A549 (cell line): ENCODE results near the gene RHOD. TPM values are rescaled to one million over a fixed set of nuclear protein-coding genes. Genes with fewer than 3 reads are reported as not detected.

Source experiments
- ATAC-seq, 2 experiments: fragments of 200-7000 bp in 1 of 2; fragments of >200 bp in 1 of 2; cut with Nextera tagmentation in 1 of 2; cut with Tn5 transposase in 1 of 2; 3 replicates each; pipeline versions ENCODE4 v1.8.0 to v1.9.1; 2018 to 2020; ENCODE audit warnings: mild to moderate bottlenecking in 1 of 2, moderate library complexity in 1 of 2
- CTCF ChIA-PET: fragments of 300-600 bp; sonication (Branson Sonifier 250); formaldehyde crosslinking; extraction: SDS; loops from one replicate; lab custom pipeline; 2021; ENCODE audit warnings: antibody characterized with exemption, inconsistent platforms; lab: Yijun Ruan, JAX
- POLR2A ChIA-PET: fragments of 350-600 bp; formaldehyde crosslinking; extraction: SDS; loops from one replicate; lab custom pipeline; 2021; ENCODE audit warnings: antibody characterized with exemption, inconsistent platforms; lab: Yijun Ruan, JAX
- DNase-seq, 2 experiments: peaks; one replicate each; pipeline versions ENCODE4 v3.0.0 to v3.0.0-alpha.2; 2011 to 2016; ENCODE audit warnings: low read depth in 1 of 2, low spot score in 1 of 2
- FAIRE-seq: peaks from 2 replicates; lab custom pipeline; 2011; peaks lifted over from hg19 to GRCh38; lab: Jason Lieb, UNC
- H3K27ac ChIP-seq, 2 experiments: fragments of >200 bp; sonication (Bioruptor Twin); formaldehyde crosslinking; 3 replicates each; pipeline ENCODE4 v1.5.1; 2016 to 2017
- H3K4me1 ChIP-seq: fragments of >200 bp; sonication (Bioruptor Twin); formaldehyde crosslinking; 3 replicates; pipeline ENCODE4 v1.6.1; 2016
- H3K4me2 ChIP-seq: fragments of >200 bp; sonication (Bioruptor Twin); formaldehyde crosslinking; 3 replicates; pipeline ENCODE4 v1.6.1; 2016
- H3K4me3 ChIP-seq: fragments of >200 bp; sonication (Bioruptor Twin); formaldehyde crosslinking; 3 replicates; pipeline ENCODE4 v1.5.1; 2016
- H3K9me3 ChIP-seq: fragments of >200 bp; sonication (Bioruptor Twin); formaldehyde crosslinking; 3 replicates; pipeline ENCODE4 v1.6.1; 2016
- CHD2 ChIP-seq: fragments of 150-350 bp; IDR thresholded peaks from 2 replicates; pipeline ENCODE4 v1.6.1; 2014; ENCODE audit warnings: low read length; ENCODE audit not compliant: partially characterized antibody
- CHD4 ChIP-seq: fragments of 200-600 bp; sonication (generic); IDR thresholded peaks from 2 replicates; pipeline ENCODE4 v1.6.1; 2016; ENCODE audit warnings: antibody characterized with exemption, mild to moderate bottlenecking, borderline replicate concordance
- EHMT2 ChIP-seq: fragments of 200-600 bp; sonication (generic); IDR thresholded peaks from 2 replicates; pipeline ENCODE4 v1.6.1; 2016; ENCODE audit warnings: antibody characterized with exemption, low read depth, mild to moderate bottlenecking, moderate library complexity
- ESRRA ChIP-seq: fragments of 150-350 bp; IDR thresholded peaks from 2 replicates; pipeline ENCODE4 v1.6.1; 2014; ENCODE audit warnings: mild to moderate bottlenecking, low read length, borderline replicate concordance
- FOSB ChIP-seq: fragments of 250-450 bp; sonication (Bioruptor Pico); IDR thresholded peaks from 2 replicates; pipeline ENCODE4 v1.5.0; 2020; ENCODE audit warnings: mild to moderate bottlenecking, moderate library complexity
- FOSL2 ChIP-seq, 2 experiments: fragments of 450-650 bp in 1 of 2; fragments of >200 bp in 1 of 2; sonication (Bioruptor Twin) in 1 of 2; formaldehyde crosslinking; IDR thresholded peaks; 2 replicates each; pipeline versions ENCODE4 v1.5.0 to v1.6.1; 2016 to 2020; ENCODE audit warnings: mild to moderate bottlenecking in 1 of 2, moderate library complexity in 1 of 2
- HOXB13 ChIP-seq: fragments of 250-450 bp; sonication (Bioruptor Pico); IDR thresholded peaks from 2 replicates; pipeline ENCODE4 v1.5.0; 2020; ENCODE audit warnings: low read depth, mild to moderate bottlenecking, moderate library complexity
- KDM1A ChIP-seq: fragments of 200-600 bp; sonication (generic); IDR thresholded peaks from 2 replicates; pipeline ENCODE4 v1.6.1; 2016; ENCODE audit warnings: low read depth, mild to moderate bottlenecking
- KDM5A ChIP-seq: fragments of 200-600 bp; sonication (generic); IDR thresholded peaks from 2 replicates; pipeline ENCODE4 v1.6.1; 2016; ENCODE audit warnings: antibody characterized with exemption, mild to moderate bottlenecking
- MAFK ChIP-seq: fragments of 450-650 bp; IDR thresholded peaks from 2 replicates; pipeline ENCODE4 v1.6.1; 2014; ENCODE audit not compliant: partially characterized antibody
- MAZ ChIP-seq: fragments of 150-350 bp; IDR thresholded peaks from 2 replicates; pipeline ENCODE4 v1.6.1; 2014; ENCODE audit warnings: antibody characterized with exemption, low read depth, low read length, borderline replicate concordance
- NPAS2 ChIP-seq: fragments of 250-450 bp; sonication (Bioruptor Pico); IDR thresholded peaks from 2 replicates; pipeline ENCODE4 v1.8.0; 2022; ENCODE audit warnings: mild to moderate bottlenecking, moderate library complexity, borderline replicate concordance
- PHF8 ChIP-seq: fragments of 200-600 bp; sonication (generic); IDR thresholded peaks from 2 replicates; pipeline ENCODE4 v1.6.1; 2016; ENCODE audit warnings: low read depth, mild to moderate bottlenecking, antibody characterized with exemption, moderate library complexity, borderline replicate concordance
- RAD21 ChIP-seq, 2 experiments: fragments of >200 bp in 1 of 2; sonication (Bioruptor Twin) in 1 of 2; formaldehyde crosslinking in 1 of 2; IDR thresholded peaks in 1 of 2; conservative IDR thresholded peaks in 1 of 2; 2 replicates in 1 of 2; 3 replicates in 1 of 2; pipeline ENCODE4 v1.6.1; 2012 to 2018; ENCODE audit warnings: inconsistent platforms in 1 of 2
- RARB ChIP-seq: fragments of 250-450 bp; sonication (Bioruptor Pico); IDR thresholded peaks from 2 replicates; pipeline ENCODE4 v1.8.0; 2021; ENCODE audit warnings: mild to moderate bottlenecking, moderate library complexity
- RNF2 ChIP-seq: fragments of 200-600 bp; sonication (generic); IDR thresholded peaks from 2 replicates; pipeline ENCODE4 v1.6.1; 2016; ENCODE audit warnings: low read depth, mild to moderate bottlenecking, antibody characterized with exemption, moderate library complexity, borderline replicate concordance
- SMC3 ChIP-seq: fragments of >200 bp; sonication (Bioruptor Twin); formaldehyde crosslinking; IDR thresholded peaks from 3 replicates; pipeline ENCODE4 v1.6.1; 2018; ENCODE audit warnings: inconsistent platforms
- TP53 ChIP-seq: fragments of 250-450 bp; sonication (Bioruptor Pico); IDR thresholded peaks from 2 replicates; pipeline ENCODE4 v1.5.0; 2021; ENCODE audit warnings: mild to moderate bottlenecking, moderate library complexity
- ZC3H11A ChIP-seq: fragments of 450-650 bp; IDR thresholded peaks from 2 replicates; pipeline ENCODE4 v1.6.1; 2014; ENCODE audit warnings: antibody characterized with exemption, mild to moderate bottlenecking
- ZFP36 ChIP-seq: fragments of 450-650 bp; IDR thresholded peaks from 2 replicates; pipeline ENCODE4 v1.6.1; 2014; ENCODE audit warnings: borderline replicate concordance; ENCODE audit not compliant: partially characterized antibody
- WGBS: methylation state at CpG from one replicate; pipeline ENCODE4 v1.1.6; 2017; ENCODE audit errors: missing lambda C conversion rate; 5-methylcytosine and 5-hydroxymethylcytosine counted together
- polyA plus RNA-seq, 4 experiments: library from polyadenylated mRNA; depleted of rRNA in 3 of 4; stranded (reverse); fragments of >200 nt; fragmentation: RNase III in 1 of 4; extraction: RNeasy Plus Mini Kit Qiagen cat#74134 plus additional on column Dnase treatment in 1 of 4; gene quantifications; 2 replicates in 3 of 4; 3 replicates in 1 of 4; pipeline ENCODE4 v1.2.3, GENCODE V29; 2011 to 2017
- TF ChIP-seq, protein P1 (sequence below): fragments of >200 bp; sonication (Bioruptor Twin); formaldehyde crosslinking; IDR thresholded peaks from 3 replicates; pipeline ENCODE4 v1.5.1; 2016
- TF ChIP-seq, protein P2 (sequence below): IDR thresholded peaks from 2 replicates; pipeline ENCODE4 v1.6.1; 2012
- TF ChIP-seq, protein P3 (sequence below): fragments of >200 bp; sonication (Bioruptor Twin); formaldehyde crosslinking; IDR thresholded peaks from 3 replicates; pipeline ENCODE4 v1.6.1; 2016

RHOD gene
- polyA plus RNA-seq, 2 of the 4 experiments (the other 2 are of a cell fraction): 13.6 to 33.2 TPM

- Histone ChIP-seq H3K27ac (peak overlapping the region; percentile 75 to 91; a peak in 5 of 6 replicates), H3K4me1 (peaks cover 41% of the 10 kb centered on the region), H3K4me3 (no peak overlapping the region), H3K9me3 (no peaks in the 10 kb centered on the region), H3K4me2 (no peak overlapping the region)
- 100% methylated on average over 4 of the region's 5 CpGs for WGBS
- ChIA-PET POLR2A (interaction anchor here (1.0 kb wide), 1 partner anchor 210 kb away, joined by 3 read pairs; the partner anchor contains the start of gene RCE1), CTCF (interaction anchor here (0.7 to 6.7 kb wide), 23 partner anchors 9 to 355 kb away, joined by 3 to 67 read pairs (median 5); partner anchors contain the start of genes C11orf86, KDM2A and SYT12)
- TF ChIP-seq HOXB13 (CRISPR knock-in tag) (no peak), EHMT2 (no peak), ZC3H11A (no peak), ESRRA (no peak), PHF8 (no peak)
- ATAC-seq (no peak), DNase-seq (no peak), FAIRE-seq (no peak)
Measured at GRCh38 chr11:67052891-67053290, 3.8 kb upstream of the RHOD start.

DNA sequence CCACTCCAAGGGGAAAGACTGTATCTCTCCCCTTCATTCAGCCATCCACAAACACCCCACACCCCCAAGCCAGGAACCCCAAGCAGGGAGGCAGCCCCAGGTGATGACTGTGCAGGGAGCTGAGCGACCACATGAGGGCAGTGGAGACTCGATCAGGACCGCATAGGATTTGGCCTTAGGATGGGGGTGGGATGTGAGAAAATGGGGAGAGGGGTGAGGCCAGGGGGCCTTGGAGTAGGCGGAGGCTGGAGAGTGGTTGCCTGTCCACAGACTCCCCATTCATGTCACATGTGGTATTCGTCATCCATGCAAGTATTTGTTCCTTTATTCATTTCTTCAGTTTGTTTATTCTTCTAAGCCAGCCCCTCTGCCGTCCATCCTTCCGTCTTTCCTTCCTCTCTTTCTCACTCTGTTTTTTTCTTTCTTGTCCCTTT, 2.7 kb upstream of the RHOD start:
- Histone ChIP-seq H3K4me1 (peaks cover 43% of the 10 kb centered on the region), H3K9me3 (no peaks in the 10 kb centered on the region), H3K4me3 (no peak overlapping the region), H3K27ac (peak overlapping the region; percentile 75 to 91), H3K4me2 (peak overlapping the region; percentile 93)
- FAIRE-seq (no peak), DNase-seq (peak; percentile 74 to 98), ATAC-seq (peak; percentile 64 to 82)
- WGBS: 13% methylated on average over 7 of the region's 7 CpGs
- ChIA-PET POLR2A (interaction anchor here (0.6 to 1.0 kb wide), 2 partner anchors 263 to 291 kb away, joined by 3 to 5 read pairs; no protein-coding TSS in a partner anchor), CTCF (interaction anchor here (0.6 to 6.7 kb wide), 38 partner anchors 10 to 494 kb away, joined by 3 to 67 read pairs (median 4); partner anchors contain the start of genes C11orf86, KDM2A and SYT12)
- TF ChIP-seq RNF2 (no peak), SMC3 (peak; percentile 77), KDM5A (no peak), ZFP36 (no peak), FOSL2 (IDR thresholded peaks at IDR 0.05) (no peak), FOSL2 (CRISPR knock-in tag; IDR thresholded peaks at IDR 0.05) (peak; percentile 57), TP53 (CRISPR knock-in tag) (no peak), PHF8 (no peak), NPAS2 (CRISPR knock-in tag) (no peak), KDM1A (no peak), MAFK (no peak), FOSB (no peak), MAZ (peak; percentile 48; the same call in 1 of the 2 replicates), CHD2 (no peak), CHD4 (no peak), RAD21 (conservative IDR thresholded peaks at IDR 0.05 in 1 of 2, IDR thresholded peaks at IDR 0.05 in 1 of 2) (peak; percentile 84 to 85), RARB (no peak)
- TF ChIP-seq, protein P1, sequence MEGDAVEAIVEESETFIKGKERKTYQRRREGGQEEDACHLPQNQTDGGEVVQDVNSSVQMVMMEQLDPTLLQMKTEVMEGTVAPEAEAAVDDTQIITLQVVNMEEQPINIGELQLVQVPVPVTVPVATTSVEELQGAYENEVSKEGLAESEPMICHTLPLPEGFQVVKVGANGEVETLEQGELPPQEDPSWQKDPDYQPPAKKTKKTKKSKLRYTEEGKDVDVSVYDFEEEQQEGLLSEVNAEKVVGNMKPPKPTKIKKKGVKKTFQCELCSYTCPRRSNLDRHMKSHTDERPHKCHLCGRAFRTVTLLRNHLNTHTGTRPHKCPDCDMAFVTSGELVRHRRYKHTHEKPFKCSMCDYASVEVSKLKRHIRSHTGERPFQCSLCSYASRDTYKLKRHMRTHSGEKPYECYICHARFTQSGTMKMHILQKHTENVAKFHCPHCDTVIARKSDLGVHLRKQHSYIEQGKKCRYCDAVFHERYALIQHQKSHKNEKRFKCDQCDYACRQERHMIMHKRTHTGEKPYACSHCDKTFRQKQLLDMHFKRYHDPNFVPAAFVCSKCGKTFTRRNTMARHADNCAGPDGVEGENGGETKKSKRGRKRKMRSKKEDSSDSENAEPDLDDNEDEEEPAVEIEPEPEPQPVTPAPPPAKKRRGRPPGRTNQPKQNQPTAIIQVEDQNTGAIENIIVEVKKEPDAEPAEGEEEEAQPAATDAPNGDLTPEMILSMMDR: peak; percentile 81
- TF ChIP-seq, protein P2, sequence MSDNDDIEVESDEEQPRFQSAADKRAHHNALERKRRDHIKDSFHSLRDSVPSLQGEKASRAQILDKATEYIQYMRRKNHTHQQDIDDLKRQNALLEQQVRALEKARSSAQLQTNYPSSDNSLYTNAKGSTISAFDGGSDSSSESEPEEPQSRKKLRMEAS: 0 out of 2 replicates have a peak, but pooled peaks have one; percentile 19
- TF ChIP-seq, protein P3, sequence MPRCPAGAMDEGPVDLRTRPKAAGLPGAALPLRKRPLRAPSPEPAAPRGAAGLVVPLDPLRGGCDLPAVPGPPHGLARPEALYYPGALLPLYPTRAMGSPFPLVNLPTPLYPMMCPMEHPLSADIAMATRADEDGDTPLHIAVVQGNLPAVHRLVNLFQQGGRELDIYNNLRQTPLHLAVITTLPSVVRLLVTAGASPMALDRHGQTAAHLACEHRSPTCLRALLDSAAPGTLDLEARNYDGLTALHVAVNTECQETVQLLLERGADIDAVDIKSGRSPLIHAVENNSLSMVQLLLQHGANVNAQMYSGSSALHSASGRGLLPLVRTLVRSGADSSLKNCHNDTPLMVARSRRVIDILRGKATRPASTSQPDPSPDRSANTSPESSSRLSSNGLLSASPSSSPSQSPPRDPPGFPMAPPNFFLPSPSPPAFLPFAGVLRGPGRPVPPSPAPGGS: no peak
